Fibroblast of upper back skin (primary cell): Measurements from ENCODE around the gene SP2.

Source experiments
- DNase-seq: peaks from one replicate; pipeline ENCODE4 v3.0.0-alpha.2; 2013

Gene SP2

DNA sequence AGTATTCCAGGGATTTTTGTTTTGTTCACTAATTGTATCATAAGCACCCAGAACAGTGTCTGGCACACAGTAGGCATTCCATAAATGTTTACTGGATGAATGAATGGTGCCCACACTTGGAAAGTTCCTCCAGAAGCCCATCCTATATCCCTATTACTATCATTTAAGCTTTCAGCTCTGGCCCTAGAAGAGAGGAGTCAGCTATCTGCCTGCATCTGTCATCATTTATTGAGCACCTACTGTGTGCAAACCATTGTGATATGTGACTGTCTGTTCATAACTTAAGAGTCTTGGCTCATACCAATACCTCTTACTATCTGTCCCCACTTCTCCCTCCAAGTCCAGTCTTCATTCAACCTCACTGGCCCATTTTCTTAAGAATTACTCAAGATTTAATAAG lies 25.0 kb upstream of the SP2 start:
- DNase-seq, result no peak

GRCh38 chr17:47872019-47872650 lies 23.9 kb upstream of the SP2 start:
- DNase-seq, result no peak

- DNase-seq, result peak; percentile 47
These were observed 23.3 kb upstream of the SP2 start for GRCh38 chr17:47872651-47873161.

GRCh38 chr17:47873200-47874090 lies 22.6 kb upstream of the SP2 start:
- no peak for DNase-seq

DNA sequence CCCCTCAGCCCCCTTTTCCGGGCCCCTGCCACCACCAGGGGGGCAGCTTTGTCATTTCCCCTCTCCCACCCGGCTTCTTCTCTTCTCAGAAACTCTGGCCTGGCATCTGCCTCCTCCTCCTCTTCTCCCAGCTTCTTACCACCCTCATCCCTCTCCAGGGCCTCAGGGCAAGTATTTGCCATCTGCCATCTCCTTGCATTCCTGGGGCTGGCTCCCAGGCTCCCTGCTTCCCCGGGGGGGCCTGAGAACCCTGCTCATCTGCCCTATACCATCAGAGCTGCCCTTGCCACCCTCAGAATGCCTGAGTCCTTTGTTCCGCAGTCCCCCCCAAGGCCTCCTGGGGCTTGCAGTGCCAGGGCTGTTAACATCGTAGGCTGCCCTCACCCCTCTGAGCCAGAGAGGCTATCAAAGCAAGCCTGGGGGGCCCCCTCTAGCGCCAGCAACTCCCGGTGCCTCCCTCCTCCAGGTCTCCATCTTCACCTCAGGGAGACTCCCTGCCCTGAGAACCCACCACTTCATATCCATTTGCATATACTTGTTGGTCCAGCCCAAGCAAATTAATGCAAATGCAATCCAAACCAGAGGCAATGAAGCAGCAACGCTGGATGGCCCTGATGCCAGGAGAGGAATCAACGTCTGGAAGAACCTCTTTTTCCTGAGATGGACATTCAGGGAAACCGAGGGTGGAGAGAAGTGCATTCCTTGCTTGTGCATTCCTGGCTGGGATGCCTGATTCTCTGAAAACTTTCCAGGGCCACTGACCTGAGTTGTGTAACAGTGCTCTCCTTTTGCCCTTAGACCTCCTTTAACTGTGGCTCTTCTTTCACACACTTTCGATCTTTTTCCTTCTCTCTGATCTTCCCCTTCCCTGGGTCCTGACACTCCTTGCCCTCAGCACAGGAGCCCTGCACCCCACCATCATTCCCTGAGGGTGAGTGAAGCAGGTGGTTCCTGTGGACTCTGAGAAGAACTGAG lies 20.7 kb upstream of the SP2 start:
- no peak for DNase-seq

DNA sequence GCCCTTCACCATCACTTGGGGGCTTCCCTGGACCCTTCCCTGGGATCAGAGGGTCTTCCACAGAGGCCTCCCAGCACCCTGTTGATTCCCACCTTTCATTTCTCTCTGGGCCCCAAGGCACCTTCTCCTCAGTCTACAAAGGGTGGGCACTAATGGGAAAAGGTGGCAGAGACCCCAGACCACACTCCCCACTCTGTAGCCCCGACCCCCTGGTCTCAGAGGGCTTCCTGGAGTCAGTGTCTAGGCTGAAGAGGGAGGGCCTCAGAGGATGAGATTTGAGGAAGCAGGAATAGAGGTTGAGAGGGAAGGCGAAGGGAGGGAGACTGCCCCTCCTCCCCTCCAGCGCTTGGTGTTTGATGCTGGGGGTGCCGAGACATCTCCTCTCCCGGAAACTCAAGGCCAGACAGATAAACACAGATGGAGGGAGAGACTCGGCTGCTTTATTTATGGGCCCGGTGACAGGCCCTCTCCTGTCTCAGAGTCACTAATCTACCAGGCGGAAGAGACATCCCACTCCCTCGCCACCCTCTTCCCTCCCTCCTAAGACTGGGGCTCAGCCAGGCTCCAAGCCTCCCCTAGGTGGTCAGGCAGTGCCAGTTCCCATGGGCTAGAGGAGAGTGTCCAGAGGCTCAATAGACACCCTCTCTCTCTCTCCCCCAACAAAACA lies 18.5 kb upstream of the SP2 start:
- peak; percentile 50 for DNase-seq

DNA sequence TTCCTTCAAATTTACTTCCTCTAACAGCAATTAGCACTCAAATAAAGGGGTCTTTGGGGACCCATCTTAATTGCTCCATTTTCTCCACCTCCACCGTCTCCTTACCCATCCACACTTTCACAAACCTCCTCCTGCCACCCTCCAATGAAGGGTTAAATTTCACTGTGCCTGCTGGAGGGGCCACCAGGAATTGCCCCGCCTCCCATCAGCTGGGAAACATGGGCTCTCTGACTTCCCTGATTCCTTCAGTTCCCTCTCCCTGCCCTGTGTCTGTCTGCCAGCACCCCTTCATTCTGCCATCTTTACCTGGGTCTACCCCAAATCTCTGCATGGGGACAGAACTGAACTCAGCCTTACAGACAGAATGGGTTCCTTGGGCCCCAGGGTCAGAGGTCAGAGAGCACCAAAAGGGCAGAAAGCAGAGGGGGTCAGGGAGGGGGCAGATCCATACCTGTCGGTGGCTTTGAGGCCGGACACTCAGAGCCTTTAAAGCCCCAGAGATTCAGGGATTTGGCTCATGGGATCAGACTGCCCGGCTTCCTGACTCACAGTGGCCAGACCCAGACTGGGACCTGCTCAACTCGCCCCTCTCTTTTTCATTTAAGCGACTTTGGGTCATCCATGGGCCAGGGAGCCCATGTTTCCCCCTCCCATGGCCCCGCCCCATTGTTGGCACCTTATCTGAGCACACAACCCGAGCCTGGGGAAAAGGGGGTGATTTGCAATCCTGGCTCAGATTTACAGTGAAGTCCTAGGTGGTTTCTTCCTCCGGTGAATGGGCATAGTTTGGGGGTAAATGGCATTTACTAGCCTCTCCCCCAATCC lies 17.6 kb upstream of the SP2 start:
- no peak for DNase-seq

GRCh38 chr17:47879028-47879585 lies 16.9 kb upstream of the SP2 start:
- DNase-seq, result peak; percentile 73

- DNase-seq, result no peak
These were observed 16.1 kb upstream of the SP2 start for GRCh38 chr17:47879776-47880454.

DNA sequence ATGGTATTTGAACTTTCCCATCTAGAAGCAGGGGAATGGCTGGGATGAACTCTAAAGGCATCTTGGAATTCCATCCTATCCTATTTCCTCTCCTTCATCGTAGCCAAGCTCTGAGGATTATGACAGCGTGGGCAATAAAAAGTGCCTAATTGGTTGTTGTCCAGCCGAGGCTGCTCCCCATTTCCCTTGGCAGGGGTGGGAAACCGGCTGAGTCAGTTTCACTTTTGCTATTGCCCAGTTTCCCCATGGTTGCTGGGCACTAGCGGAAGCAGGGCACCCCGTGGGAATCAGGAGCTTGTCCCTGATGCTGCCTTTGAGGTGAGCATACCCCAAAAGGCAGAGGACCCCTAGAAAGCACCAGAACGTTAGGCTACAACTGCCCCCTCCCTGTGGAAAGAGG lies 13.8 kb upstream of the SP2 start:
- DNase-seq, result peak; percentile 27

GRCh38 chr17:47882695-47883588 lies 13.1 kb upstream of the SP2 start:
- no peak for DNase-seq

- DNase-seq, result no peak
These were observed 12.2 kb upstream of the SP2 start for GRCh38 chr17:47883589-47884426.

DNA sequence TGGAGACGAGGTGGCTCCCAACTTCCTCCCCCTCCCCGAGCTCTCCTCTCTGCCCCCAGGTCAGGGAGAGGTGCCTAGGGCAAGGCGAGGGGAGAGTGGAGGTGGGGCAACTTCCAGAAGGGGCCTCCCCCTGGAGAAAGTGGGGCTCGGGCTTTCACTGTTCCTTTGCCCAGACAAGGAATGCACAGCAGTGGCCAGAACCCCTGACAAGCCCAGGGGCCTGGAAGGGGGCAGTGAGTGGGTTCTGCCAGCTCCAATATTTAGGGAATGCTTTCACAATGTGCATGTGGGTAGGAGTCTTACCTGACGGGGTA lies 11.7 kb upstream of the SP2 start:
- no peak for DNase-seq

GRCh38 chr17:47884905-47885730 lies 10.9 kb upstream of the SP2 start:
- DNase-seq, result no peak

- no peak for DNase-seq
These were observed 7.7 kb upstream of the SP2 start for GRCh38 chr17:47888293-47888692.

GRCh38 chr17:47889734-47890529 lies 6.1 kb upstream of the SP2 start:
- peak; percentile 79 for DNase-seq

- DNase-seq, result no peak
These were observed 4.4 kb upstream of the SP2 start for GRCh38 chr17:47891545-47892088.
